CD14-positive monocyte (primary cell): ENCODE results near the gene IKZF4. TPM values are rescaled to one million over a fixed set of nuclear protein-coding genes. Genes with fewer than 3 reads are reported as not detected.

Experiments used
- DNase-seq, 3 donors: peaks; one replicate each; pipeline ENCODE4 v3.0.0-alpha.2; 2011 to 2022
- H2AFZ ChIP-seq: 2 replicates; pipeline ENCODE4 v1.6.0; 2012; ENCODE audit warnings: mild to moderate bottlenecking, low read depth, low read length, inconsistent platforms; ENCODE audit not compliant: insufficient read depth, poor library complexity, severe bottlenecking
- H3K27ac ChIP-seq, 2 donors: 1 replicate in 1 of 2; 2 replicates in 1 of 2; pipeline ENCODE4 v1.5.1; 2012 to 2013; ENCODE audit warnings: low read length in 2 of 2, control low read depth in 1 of 2, inconsistent platforms in 1 of 2, low read depth in 1 of 2, mild to moderate bottlenecking in 1 of 2
- H3K27me3 ChIP-seq, 2 donors: one replicate each; pipeline versions ENCODE4 v1.6.0 to v1.6.1; 2011 to 2013; ENCODE audit warnings: low read length in 2 of 2; ENCODE audit not compliant: control insufficient read depth in 2 of 2, insufficient read depth in 2 of 2
- H3K36me3 ChIP-seq, 2 donors: replicated peaks in 1 of 2; 1 replicate in 1 of 2; 2 replicates in 1 of 2; pipeline versions ENCODE4 v1.5.1 to v1.6.1; 2012 to 2013; ENCODE audit warnings: low read length in 2 of 2, control low read depth in 1 of 2, inconsistent platforms in 1 of 2, mild to moderate bottlenecking in 1 of 2; ENCODE audit not compliant: insufficient read depth in 2 of 2, control insufficient read depth in 1 of 2
- H3K4me1 ChIP-seq, 2 donors: 1 replicate in 1 of 2; 2 replicates in 1 of 2; pipeline versions ENCODE4 v1.5.1 to v1.6.1; 2012 to 2013; ENCODE audit warnings: low read length in 2 of 2, control low read depth in 1 of 2, inconsistent platforms in 1 of 2, mild to moderate bottlenecking in 1 of 2, moderate library complexity in 1 of 2; ENCODE audit not compliant: insufficient read depth in 2 of 2, control insufficient read depth in 1 of 2
- H3K4me2 ChIP-seq: replicated peaks from 2 replicates; pipeline ENCODE3; 2012; ENCODE audit warnings: low read length, moderate library complexity, mild to moderate bottlenecking; ENCODE audit not compliant: poor library complexity, severe bottlenecking; ENCODE audit errors: extremely low read depth
- H3K4me3 ChIP-seq, 3 experiments: fragments of 200-600 bp in 1 of 3; sonication (generic) in 1 of 3; replicated peaks in 1 of 3; 1 replicate in 2 of 3; 2 replicates in 1 of 3; pipeline ENCODE4 v1.5.1; 2011 to 2013; ENCODE audit warnings: low read length in 3 of 3, mild to moderate bottlenecking in 3 of 3, control low read depth in 2 of 3, low read depth in 2 of 3, inconsistent platforms in 1 of 3, moderate library complexity in 1 of 3
- H3K79me2 ChIP-seq: 2 replicates; pipeline ENCODE4 v1.6.0; 2012; ENCODE audit warnings: mild to moderate bottlenecking, control low read depth, inconsistent platforms, low read length, moderate library complexity; ENCODE audit not compliant: insufficient read depth
- H3K9ac ChIP-seq: 2 replicates; pipeline ENCODE4 v1.6.0; 2017; ENCODE audit warnings: low read length, mild to moderate bottlenecking; ENCODE audit not compliant: insufficient read depth, poor library complexity, severe bottlenecking
- H3K9me3 ChIP-seq, 2 donors: replicated peaks in 1 of 2; 1 replicate in 1 of 2; 2 replicates in 1 of 2; pipeline versions ENCODE4 v1.5.1 to v1.6.1; 2012 to 2013; ENCODE audit warnings: low read length in 2 of 2, control low read depth in 1 of 2; ENCODE audit not compliant: control insufficient read depth in 1 of 2, insufficient read depth in 1 of 2
- H4K20me1 ChIP-seq: 2 replicates; pipeline ENCODE4 v1.6.0; 2012; ENCODE audit warnings: mild to moderate bottlenecking, low read length, control low read depth, moderate library complexity; ENCODE audit not compliant: insufficient read depth
- H3K27ac Mint-ChIP-seq, 7 donors: one replicate each; pipeline ENCODE4 v1.8.0; 2020; ENCODE audit warnings: mild to moderate bottlenecking in 7 of 7, mixed read lengths in 7 of 7, moderate library complexity in 6 of 7, inconsistent platforms in 2 of 7
- H3K27me3 Mint-ChIP-seq, 3 donors: one replicate each; pipeline ENCODE4 v1.8.0; 2021 to 2022; ENCODE audit warnings: low read depth in 3 of 3, mild to moderate bottlenecking in 3 of 3, mixed read lengths in 3 of 3, moderate library complexity in 3 of 3, inconsistent platforms in 1 of 3
- H3K36me3 Mint-ChIP-seq, 2 donors: one replicate each; pipeline ENCODE4 v1.8.0; 2020; ENCODE audit warnings: mixed read lengths in 2 of 2, inconsistent platforms in 1 of 2, mild to moderate bottlenecking in 1 of 2
- H3K4me1 Mint-ChIP-seq: one replicate; pipeline ENCODE4 v1.8.0; 2020; ENCODE audit warnings: mild to moderate bottlenecking, mixed read lengths
- H3K4me3 Mint-ChIP-seq, 2 donors: one replicate each; pipeline ENCODE4 v1.8.0; 2020; ENCODE audit warnings: mild to moderate bottlenecking in 2 of 2, mixed read lengths in 2 of 2, moderate library complexity in 1 of 2
- H3K9me3 Mint-ChIP-seq, 7 donors: one replicate each; pipeline ENCODE4 v1.8.0; 2020 to 2022; ENCODE audit warnings: mixed read lengths in 7 of 7, mild to moderate bottlenecking in 6 of 7, moderate library complexity in 6 of 7, inconsistent platforms in 2 of 7
- CTCF ChIP-seq: fragments of 200-600 bp; IDR thresholded peaks from one replicate; pipeline ENCODE4 v1.8.0; 2022; ENCODE audit warnings: antibody characterized with exemption, mild to moderate bottlenecking
- WGBS: methylation state at CpG from one replicate; pipeline ENCODE4 v1.1.5; 2013; ENCODE audit warnings: missing lambda C conversion rate; ENCODE audit not compliant: insufficient coverage; 5-methylcytosine and 5-hydroxymethylcytosine counted together
- intact Hi-C, 2 donors: fragments of 100-400 bp; cut with micrococcal nuclease; formaldehyde crosslinking; loops; one replicate each; pipeline versions ENCODE4 v1.15.0 to v1.15.1; 2023
- polyA plus RNA-seq, 3 donors: library from polyadenylated mRNA; depleted of rRNA in 1 of 3; unstranded in 2 of 3; stranded (reverse) in 1 of 3; fragments of 300-500 nt in 2 of 3; fragments of >200 nt in 1 of 3; fragmentation: Illumina TruSeq in 2 of 3; gene quantifications; 1 replicate in 2 of 3; 2 replicates in 1 of 3; pipeline ENCODE4 v1.2.3, GENCODE V29; 2012 to 2021

IKZF4 gene
- polyA plus RNA-seq, 3 donors: 0.09 to 4.9 (median 1.3) TPM

GRCh38 chr12:56082967-56083366, 62.1 kb downstream of the IKZF4 start:
- Mint-ChIP-seq H3K4me1 (peaks cover 19% of the 10 kb centered on the region), H3K27ac (no peak overlapping the region), H3K4me3 (no peak overlapping the region), H3K9me3 (peaks cover 0 to 9% (median 0%) of the 10 kb centered on the region in 7 donors), H3K27me3 (peaks cover 29 to 55% (median 44%) of the 10 kb centered on the region in 3 donors), H3K36me3 (peaks cover 3 to 5% of the 10 kb centered on the region in 2 donors)
- Histone ChIP-seq H3K9me3 (no peaks in the 10 kb centered on the region), H3K9ac (no peak overlapping the region), H3K4me2 (no peak overlapping the region), H3K79me2 (no peaks in the 10 kb centered on the region), H3K27me3 (peaks cover 6 to 36% of the 10 kb centered on the region in 2 donors), H3K27ac (no peak overlapping the region), H3K36me3 (no peaks in the 10 kb centered on the region), H4K20me1 (no peaks in the 10 kb centered on the region), H2AFZ (no peak overlapping the region), H3K4me3 (no peak overlapping the region), H3K4me1 (peaks cover 20 to 21% of the 10 kb centered on the region in 2 donors)
- no CpG with 5 or more reads among the region's 3 CpGs for WGBS
- TF ChIP-seq CTCF: no peak
- intact Hi-C loops: no loop called here
- DNase-seq: no peak

DNA sequence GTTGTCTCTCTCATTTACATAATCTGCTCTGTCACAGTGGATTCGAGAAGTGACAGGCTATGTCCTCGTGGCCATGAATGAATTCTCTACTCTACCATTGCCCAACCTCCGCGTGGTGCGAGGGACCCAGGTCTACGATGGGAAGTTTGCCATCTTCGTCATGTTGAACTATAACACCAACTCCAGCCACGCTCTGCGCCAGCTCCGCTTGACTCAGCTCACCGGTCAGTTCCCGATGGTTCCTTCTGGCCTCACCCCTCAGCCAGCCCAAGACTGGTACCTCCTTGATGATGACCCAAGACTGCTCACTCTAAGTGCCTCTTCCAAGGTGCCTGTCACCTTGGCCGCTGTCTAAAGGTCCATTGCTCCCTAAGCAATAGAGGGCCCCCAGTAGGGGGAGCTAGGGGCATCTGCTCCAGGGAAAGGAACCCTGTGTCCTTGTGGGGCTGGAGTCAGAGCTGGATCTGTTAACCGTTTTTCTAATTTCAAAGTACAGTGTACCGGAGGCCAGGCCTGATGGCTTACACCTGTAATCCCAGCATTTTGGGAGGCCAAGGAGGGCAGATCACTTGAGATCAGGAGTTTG, 64.2 kb downstream of the IKZF4 start:
- H3K4me1 Mint-ChIP-seq: peaks cover 5% of the 10 kb centered on the region
- Histone ChIP-seq H3K27ac (no peak overlapping the region), H3K4me3 (no peak overlapping the region), H3K4me2 (no peak overlapping the region), H3K36me3 (no peaks in the 10 kb centered on the region), H3K9me3 (no peaks in the 10 kb centered on the region), H3K79me2 (no peaks in the 10 kb centered on the region), H4K20me1 (no peaks in the 10 kb centered on the region), H2AFZ (no peak overlapping the region), H3K27me3 (peaks cover 6 to 30% of the 10 kb centered on the region in 2 donors), H3K9ac (no peak overlapping the region), H3K4me1 (peaks cover 6 to 7% of the 10 kb centered on the region in 2 donors)
- 88% methylated on average over 14 of the region's 15 CpGs for WGBS
- H3K27me3 Mint-ChIP-seq: peaks cover 28 to 37% (median 36%) of the 10 kb centered on the region in 3 donors
- DNase-seq: no peak
- H3K27ac Mint-ChIP-seq: no peak overlapping the region
- H3K36me3 Mint-ChIP-seq: peaks cover 3 to 5% of the 10 kb centered on the region in 2 donors
- H3K4me3 Mint-ChIP-seq: no peak overlapping the region
- TF ChIP-seq CTCF: peak; percentile 33
- peaks cover 0 to 7% (median 0%) of the 10 kb centered on the region in 7 donors for H3K9me3 Mint-ChIP-seq
- intact Hi-C loops: no loop called here
